HUES64 (cell line): ENCODE measurements around the gene KITLG.

Source experiments
- H3K27ac ChIP-seq: 2 replicates; pipeline ENCODE4 v1.7.0; 2013; ENCODE audit warnings: low read depth, low read length, inconsistent platforms
- H3K27me3 ChIP-seq: 2 replicates; pipeline ENCODE4 v1.6.1; 2013; ENCODE audit warnings: mild to moderate bottlenecking, low read length; ENCODE audit not compliant: insufficient read depth
- H3K36me3 ChIP-seq: 2 replicates; pipeline ENCODE4 v1.6.1; 2013; ENCODE audit warnings: mild to moderate bottlenecking, low read length; ENCODE audit not compliant: insufficient read depth
- H3K4me1 ChIP-seq: 2 replicates; pipeline ENCODE4 v1.6.1; 2013; ENCODE audit warnings: mild to moderate bottlenecking, low read length, moderate library complexity; ENCODE audit not compliant: insufficient read depth
- H3K4me3 ChIP-seq: 2 replicates; pipeline ENCODE4 v1.5.1; 2013; ENCODE audit warnings: mild to moderate bottlenecking, low read length, moderate library complexity
- H3K9ac ChIP-seq: 2 replicates; pipeline ENCODE4 v1.6.1; 2013; ENCODE audit warnings: mild to moderate bottlenecking, low read depth, low read length
- H3K9me3 ChIP-seq: 2 replicates; pipeline ENCODE4 v1.6.1; 2013; ENCODE audit warnings: low read depth, low read length; ENCODE audit not compliant: insufficient read depth
- WGBS: fragments of 150-250, 120-280 bp; methylation state at CpG from one replicate; pipeline ENCODE4 v1.1.7; 2013; ENCODE audit warnings: missing lambda C conversion rate; 5-methylcytosine and 5-hydroxymethylcytosine counted together

Gene KITLG

DNA sequence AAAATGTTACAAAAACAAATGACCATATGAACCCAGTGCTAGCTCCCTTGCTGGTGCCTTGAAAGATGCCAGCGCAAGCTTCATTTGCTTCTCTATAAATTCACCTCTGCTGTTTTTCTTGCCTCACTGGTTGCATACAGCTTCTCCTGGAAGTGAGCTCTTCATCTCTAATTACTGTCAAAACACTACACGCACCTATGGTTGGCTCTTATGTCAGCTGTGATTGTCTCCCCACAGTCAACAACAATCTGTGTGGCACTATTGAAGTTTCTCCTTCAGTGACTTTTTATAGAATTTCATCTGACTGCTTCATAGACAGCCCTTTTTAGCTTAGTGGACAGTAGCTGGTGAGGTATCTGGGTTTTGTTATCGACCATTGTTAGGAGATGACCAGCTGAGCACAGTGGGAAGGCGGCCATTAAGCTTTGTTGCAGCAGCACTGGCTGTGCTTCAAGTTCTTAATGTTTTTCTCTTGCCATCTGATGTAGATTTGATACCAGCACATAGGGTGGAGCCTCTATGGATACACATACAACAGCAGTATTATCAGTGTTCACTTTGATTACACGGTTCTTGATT is 131.8 kb downstream of the KITLG start:
- Histone ChIP-seq H3K9me3 (no peaks in the 10 kb centered on the region), H3K4me3 (no peak overlapping the region), H3K27me3 (no peaks in the 10 kb centered on the region), H3K9ac (no peak overlapping the region), H3K4me1 (peaks cover 8% of the 10 kb centered on the region; the same call in 1 of the 2 replicates), H3K27ac (no peak overlapping the region), H3K36me3 (no peaks in the 10 kb centered on the region)
- 88% methylated on average over 5 of the region's 5 CpGs for WGBS

DNA sequence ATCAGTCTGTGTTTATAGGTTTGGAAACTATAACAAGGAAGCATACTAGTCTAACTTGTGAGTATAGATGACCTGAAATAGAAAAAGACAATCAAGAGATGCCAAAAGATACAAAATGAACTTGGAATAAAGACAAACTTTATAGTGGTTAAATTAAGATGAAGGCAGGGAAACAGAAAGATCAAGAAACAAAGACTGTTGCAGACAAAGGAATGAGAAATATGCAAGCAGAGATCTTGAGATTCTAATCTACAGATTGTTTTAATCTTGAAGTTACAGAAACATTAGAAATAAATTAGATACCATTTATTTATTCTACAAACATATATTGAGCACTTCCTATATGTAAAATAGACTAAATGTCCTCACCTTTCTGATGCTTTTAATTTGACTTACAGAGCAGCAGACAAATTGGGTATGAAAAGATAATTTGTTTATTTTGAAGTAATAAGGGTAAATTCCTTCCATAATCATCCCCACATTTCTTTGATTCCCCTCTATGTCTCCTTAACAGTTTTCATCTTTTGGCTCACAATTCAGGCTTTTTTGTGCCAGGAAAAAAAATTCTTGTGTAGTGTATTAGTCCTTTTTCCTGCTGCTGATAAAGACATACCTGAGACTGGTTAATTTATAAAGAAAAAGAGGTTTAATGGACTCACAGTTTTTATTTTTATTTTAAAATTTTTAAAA is 134.4 kb downstream of the KITLG start:
- Histone ChIP-seq H3K4me3 (no peak overlapping the region), H3K9ac (no peak overlapping the region), H3K4me1 (peaks cover 8% of the 10 kb centered on the region; the same call in 1 of the 2 replicates), H3K36me3 (no peaks in the 10 kb centered on the region), H3K9me3 (no peaks in the 10 kb centered on the region), H3K27ac (no peak overlapping the region), H3K27me3 (no peaks in the 10 kb centered on the region)

DNA sequence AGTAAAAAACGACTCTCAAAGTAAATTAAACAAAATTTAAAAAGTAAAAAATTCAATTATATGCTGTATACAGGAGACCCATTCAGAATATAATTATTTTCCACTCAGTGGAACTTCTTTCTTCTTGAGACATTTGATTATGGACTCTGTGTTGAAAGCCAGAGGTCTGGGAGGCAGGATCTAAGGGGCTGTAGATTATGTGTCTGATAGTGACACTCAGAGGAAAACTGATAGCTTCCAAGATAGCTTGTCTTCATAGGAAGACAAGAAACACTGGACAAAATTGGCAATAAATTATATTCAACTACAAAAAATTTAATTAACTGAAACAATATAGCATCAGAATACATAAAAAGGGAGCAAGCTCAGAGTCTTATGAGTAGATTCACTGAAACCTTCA is 135.8 kb downstream of the KITLG start:
- no peak overlapping the region for H3K4me3 ChIP-seq
- peaks cover 8% of the 10 kb centered on the region; the same call in 1 of the 2 replicates for H3K4me1 ChIP-seq
- H3K9me3 ChIP-seq = no peaks in the 10 kb centered on the region
- H3K27me3 ChIP-seq = no peaks in the 10 kb centered on the region
- no peaks in the 10 kb centered on the region for H3K36me3 ChIP-seq
- no CpG with 5 or more reads among the region's 1 CpG for WGBS
- no peak overlapping the region for H3K9ac ChIP-seq
- H3K27ac ChIP-seq = no peak overlapping the region
